HG02571 (cell line): ENCODE data around the gene SEC22A.

Experiments used
- ATAC-seq: cut with Tn5 transposase; IDR thresholded peaks from one replicate; pipeline ENCODE4 v1.9.1; 2021; ENCODE audit warnings: mild to moderate bottlenecking, moderate library complexity; ENCODE audit not compliant: unreplicated experiment

The SEC22A gene, protein sequence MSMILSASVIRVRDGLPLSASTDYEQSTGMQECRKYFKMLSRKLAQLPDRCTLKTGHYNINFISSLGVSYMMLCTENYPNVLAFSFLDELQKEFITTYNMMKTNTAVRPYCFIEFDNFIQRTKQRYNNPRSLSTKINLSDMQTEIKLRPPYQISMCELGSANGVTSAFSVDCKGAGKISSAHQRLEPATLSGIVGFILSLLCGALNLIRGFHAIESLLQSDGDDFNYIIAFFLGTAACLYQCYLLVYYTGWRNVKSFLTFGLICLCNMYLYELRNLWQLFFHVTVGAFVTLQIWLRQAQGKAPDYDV

DNA sequence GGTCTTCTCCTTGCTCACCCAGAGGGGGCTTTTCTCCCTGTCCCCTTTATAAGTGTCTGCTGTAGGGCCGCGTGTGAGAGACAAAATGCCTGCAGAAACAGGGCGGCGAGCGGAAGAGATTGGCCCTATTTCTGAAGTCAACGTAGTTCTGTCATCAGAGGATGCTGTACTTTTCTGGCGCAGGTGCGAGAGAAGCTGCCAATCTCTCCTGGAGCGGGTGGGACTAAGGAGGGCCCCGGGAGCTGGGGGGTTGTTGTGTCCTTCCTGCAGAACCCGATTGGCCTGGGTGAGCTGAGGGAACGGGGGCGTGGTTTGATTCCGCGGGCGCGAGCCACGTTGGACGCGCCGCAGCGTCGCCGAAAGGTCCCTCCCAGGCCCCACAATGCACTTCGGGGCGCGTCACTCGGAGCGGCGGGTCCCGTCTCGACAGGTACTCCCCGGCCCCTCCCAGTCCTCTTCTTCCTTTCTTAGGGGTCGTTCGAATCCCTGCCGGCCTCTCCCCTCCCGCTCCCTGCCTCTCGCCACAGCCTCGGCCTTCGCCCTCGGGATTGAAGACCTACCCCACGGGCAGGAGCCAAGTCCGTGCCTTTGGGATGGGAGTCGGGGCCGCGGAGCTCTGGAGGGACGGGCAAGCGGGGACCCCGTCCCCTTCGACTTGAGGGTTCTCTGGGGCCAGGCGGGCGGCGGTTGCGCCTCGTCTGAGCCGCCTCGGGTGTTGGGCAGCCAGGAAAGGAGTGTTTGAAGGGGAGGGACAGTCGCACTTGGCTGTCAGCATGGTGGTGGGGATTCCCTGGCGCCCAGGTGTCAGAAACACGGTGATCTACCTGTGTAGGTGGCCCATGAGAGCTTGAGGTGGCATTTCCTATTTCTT lies at the start of gene SEC22A:
Gene SEC22A, plus strand, starts transcription at position 387 of the 871 bp plus-strand sequence. CDS start 7,275 bp downstream, outside the sequence.
- ATAC-seq: peak; percentile 99

DNA sequence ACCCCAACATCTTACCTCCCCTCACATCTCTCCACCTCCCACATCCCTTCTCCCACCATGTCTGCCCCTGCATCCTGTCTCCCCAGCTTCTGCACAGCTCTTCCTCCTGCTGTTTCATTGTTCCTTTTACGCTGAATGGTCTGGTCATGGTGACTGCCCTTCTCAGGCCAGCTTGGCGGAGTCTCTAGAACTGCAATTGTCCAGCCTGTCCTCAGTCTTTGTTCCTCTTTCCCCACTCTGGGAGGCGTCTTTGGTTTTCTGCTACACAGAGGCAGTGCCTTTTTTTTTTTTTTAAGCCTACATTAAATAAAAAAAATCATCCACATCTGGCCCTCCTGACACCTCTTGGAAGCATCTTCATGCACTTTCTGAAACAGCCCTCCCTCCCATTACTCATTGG lies 49.1 kb upstream of the SEC22A start:
- ATAC-seq: no peak

DNA sequence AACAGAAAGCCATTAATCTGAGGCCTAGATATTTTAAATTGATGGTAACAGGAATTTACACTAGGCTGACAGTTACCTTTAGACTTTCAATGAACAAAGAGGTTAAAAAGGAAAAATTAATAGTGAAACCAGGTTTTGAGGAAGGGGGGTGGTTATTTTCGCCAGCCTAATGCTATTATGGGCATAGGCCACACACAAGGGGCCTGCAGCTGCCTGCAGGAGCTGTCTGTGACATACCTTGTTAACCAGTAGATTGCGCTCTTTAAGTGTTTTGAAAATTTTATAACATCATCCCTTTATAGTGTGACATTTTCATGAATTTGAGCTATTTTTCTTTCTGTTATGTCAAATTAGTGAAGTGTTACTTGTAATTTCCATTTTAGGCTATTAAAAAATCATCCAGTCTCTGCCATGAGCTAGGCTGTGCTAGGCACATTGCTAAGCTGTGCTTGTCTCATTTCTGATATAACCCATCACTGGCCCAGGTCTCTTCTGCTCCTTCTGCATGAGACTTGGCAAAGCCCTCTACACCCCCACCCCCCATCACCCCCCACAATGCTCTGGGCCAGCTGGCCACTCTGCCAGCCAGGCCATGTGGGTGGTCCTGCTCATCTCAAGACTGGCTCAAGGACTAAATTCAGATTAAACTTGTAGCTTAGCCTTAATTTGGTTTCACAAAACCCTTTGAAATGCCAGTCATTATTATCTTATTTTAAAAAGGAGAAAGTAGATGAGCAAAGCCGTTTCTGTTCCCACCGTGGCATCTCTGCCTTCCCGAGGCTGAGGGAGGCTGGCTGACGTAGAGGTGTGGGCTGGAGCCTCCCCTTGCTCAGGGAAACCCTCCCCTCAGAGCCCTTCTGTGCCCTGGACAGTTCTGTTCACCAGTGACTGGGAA lies 48.4 kb upstream of the SEC22A start:
- no peak for ATAC-seq

DNA sequence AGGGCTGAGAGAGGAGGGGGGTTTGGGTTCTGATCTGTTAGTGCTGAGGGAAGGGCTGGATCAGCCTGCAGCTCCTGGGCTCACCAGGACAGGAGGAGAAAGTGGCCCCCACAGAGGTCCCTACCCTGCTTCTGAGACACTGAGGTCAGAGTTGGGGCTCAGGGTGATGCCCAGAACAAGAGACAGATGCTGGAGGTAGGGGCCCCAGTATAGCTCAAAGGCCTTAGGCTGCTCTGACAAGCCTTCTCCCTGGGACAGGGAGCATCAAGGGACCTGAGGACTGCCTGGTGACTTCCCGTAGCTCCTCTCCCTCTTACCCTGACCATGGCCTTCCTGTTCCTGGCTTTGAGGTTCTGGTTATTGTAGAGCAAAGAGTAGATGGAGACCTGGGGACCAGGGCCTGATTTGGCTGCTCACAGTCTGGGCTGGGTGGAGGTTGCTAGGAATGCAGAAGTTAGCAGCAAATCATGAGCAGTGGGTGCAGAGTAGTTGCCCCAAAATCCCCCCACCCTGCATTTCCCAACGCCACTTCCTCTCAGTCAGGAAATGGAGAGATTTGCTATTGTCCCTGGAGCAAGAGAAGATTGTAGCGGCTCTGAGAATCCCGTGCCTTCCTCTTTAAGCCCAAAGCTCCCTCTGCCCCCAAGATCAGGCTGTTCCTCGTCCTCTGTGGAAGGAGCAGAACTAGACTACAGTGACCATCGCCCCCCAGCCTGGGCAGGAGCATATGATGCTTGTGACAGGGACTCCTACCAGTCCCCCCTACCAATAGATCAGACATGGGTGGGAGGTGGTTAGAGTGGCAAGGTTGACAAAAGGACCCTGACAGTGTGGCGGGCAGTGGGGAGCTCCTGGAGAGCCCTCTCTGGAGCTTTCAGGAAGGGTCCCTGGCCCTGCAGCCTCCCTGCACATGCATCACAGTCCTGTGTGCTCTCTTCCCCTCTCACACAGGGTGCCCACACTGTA lies 47.4 kb upstream of the SEC22A start:
- no peak for ATAC-seq

DNA sequence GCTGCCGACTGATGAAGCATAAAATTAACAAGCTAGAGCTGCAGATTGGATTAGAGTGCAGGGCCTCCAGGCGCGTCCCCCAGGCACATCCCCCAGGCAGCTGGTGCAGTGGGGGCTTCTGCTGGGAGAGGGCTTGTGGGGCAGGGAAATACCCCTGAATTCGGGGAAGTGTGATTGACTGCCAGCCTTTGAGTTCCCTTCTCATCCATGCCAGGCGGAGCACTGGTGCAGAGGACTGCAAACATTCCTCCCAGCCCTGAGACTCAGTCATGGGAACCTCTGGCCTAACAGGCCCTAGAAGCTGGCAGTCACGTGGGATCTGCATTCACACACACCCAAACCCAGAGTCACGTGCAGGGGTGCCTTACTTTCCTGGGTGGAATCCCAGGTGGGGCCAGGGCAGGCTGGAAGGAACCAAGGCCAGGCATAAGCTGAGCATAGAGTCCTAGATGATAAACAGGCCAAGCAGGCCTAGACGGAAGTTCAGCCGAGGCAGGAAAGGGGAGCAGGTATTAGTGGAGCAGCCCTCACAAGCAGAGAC lies 46.2 kb upstream of the SEC22A start:
- ATAC-seq: no peak

DNA sequence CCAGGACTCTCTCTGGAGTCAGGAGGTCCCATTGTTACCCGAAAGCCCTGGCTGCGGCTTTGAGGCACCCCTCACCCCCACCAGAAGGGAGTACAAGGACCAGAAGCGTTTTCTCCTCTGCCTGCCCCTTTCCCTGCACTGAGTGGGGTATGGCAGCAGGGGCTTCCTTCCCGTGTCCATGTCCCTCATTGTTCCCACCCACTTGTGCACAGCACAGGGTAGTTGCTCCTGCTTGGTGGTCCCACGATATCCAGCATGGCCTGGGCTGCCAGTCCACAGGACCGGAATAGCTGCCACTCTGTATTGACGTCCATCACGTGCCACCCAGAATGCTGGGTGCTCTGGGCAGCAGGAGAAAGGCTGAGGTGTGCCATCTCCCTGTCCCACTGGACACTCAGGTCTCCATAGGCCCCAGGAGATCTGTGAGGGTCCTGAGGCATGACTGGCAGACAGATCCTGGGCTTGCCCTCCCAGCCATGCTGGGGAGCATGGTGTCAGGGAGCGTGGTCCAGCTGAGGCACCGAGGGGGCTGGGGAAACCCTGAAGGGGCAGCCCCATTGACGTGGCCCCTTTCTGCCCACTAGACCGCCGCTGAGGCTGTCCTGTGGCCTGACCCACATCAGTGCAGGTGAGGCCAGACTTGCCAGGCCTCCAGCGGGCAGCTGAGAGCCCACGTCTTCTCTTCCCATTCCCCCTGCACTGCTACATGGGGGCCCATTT lies 45.3 kb upstream of the SEC22A start:
- ATAC-seq: no peak

DNA sequence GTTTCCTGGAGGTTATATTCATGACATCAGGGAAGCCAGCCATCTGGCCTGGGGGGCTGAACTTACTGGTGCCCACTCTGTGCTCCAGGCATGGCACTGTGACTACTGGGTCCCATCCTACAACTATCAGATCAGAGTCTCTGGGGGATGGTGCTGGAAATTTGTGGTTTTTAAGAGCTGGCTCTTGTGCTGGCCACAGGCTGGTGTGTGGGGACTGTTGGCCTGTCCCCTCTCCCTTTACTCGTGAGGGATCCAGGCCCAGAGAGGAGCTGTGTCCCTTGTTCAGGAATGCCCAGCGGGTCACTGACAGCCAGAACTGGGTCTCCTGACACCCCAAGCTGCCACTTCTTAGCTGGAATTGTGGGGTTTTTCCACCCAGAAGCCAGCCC lies 44.5 kb upstream of the SEC22A start:
- no peak for ATAC-seq

DNA sequence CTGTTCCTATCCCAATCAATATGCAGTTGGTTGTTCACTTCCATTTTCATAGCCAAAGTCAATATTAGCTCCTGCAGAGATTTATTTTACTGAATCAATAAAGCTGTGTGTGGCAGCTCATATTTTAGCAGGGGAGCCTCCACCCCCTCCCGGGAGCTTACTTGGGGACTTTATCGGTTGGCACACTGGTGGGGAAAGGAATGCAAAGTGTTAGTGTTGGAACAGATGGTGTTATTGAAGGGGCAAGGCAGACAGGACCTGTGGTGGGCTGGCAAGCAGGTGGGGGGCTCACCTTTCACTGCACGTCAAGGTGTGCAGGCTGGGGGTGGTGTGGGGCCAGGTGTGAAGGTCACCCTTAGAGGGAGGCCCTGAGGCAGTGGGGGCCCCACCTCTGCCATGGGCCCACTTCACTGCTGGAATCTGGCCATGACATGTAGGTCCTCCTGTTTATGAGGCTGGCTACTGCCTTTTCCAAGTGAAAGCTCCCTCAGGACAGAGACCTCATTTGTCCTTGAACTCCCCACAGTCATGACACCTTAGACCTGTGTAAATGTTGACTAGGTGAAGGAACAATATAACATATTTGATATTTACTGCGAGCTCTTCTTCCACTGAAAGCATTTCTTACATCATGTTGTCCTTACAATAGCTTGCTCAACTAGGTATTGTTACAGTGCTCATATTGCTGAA lies 44.0 kb upstream of the SEC22A start:
- ATAC-seq: no peak

DNA sequence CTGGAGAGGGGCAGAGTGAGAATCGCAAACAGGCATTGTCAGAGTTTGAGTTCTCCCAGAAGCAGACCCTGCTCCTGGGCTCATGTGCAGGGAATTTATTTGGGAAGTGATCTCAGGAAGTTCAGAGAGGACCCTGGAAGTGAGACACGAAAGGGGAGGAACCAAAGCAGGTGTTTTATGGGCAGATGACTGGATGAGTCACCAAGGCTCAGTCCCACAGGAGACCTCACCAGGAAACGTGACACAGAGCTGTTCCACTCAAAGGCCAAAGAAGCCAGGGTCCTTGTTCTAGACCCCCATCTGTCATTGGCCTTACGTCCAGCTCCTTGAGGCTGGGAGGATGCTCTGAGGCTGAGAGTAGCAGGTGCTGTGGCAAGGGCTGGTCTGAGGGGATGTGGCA lies 43.4 kb upstream of the SEC22A start:
- ATAC-seq: no peak

DNA sequence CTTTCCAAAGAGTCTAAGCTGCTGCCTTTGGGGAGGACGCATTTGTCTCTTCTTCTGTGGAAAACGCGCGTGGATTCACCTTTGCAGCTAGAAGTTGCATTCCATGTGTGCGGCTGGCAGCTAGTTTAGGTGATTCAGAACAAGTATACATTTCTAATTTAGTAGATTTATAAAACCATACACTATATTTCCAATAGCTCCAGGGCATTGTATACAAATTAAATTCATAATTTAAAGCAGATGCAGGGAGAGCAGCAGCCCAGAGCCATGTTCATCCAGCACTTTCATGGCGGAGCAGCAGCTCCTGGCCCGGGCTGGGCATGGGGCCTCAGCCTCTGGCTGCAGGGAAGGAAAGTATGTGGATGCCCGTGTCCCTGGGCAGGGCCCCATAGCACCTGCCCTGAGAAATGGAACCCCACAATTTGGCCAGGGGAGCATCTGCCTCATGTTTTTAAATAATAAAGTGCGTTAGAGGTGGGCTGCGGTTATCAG lies 42.8 kb upstream of the SEC22A start:
- no peak for ATAC-seq

DNA sequence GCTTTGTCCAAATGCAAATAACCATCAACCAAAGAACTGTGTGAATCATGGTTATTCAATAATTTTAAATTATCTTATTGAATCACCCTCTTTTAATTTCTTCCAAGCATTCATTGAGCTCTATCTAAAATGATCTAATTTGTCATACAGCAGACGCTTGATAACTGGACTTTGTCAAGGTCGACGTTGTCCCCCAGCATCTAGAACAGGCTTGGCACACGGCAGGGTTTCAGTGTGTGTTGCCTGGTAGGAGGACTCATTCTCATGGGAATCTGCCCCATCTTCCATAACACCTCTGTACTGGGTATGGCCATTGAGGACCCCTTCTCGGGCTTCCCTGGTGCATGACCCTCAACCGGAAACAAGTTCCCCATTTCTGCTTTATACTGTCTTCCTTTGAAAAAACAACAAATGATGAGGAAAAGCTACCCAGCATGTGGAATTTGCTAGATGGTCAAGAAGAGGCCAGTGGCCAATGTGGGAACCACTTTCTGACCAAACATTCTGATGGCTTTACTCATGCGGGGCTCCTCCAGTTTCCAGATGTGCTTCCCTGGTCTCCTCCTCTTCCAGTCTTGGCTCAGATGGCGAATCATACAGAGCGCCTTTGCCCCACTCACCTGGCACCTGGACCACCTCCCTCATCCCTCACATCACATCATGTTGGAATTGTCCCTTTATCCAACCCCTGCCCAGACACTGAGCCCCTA lies 41.7 kb upstream of the SEC22A start:
- ATAC-seq: no peak

DNA sequence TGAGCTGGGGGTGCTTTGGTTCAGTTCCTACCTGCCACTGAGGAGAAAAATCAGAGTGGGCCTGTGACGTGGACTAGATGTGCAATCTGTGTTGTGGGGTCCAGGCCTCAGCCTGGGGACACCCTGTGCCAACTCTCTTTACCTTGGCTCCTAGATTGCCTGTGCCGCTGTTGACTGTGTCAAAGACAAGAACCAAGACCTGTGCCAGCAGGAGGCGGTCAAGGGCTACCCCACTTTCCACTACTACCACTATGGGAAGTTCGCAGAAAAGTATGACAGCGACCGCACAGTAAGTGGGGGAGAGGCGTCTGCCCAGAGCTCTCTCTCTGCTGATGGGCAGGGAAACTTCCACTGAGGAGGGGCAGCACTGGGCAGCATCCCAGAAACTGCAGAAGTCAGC lies 40.6 kb upstream of the SEC22A start:
- ATAC-seq: no peak

DNA sequence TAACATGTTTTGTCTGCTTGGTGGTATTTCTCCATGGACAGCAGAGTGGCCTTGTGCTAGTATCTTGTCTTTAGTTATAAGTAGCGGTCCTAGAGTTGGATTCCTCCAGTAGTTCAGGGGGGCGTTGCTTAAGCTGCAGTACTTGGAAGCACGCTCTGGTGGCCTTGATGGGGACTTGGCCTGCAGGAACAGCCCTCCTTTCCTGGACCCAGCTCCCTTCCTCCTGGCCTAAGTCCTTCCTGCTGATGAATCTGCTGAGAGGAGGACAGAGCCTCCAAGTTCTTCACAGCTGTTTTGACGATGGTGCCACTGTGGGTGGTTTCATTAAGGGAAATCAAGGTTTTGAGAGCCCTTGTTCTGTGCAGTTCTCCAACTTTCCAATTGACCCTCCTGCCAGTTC lies 38.6 kb upstream of the SEC22A start:
- ATAC-seq: no peak

DNA sequence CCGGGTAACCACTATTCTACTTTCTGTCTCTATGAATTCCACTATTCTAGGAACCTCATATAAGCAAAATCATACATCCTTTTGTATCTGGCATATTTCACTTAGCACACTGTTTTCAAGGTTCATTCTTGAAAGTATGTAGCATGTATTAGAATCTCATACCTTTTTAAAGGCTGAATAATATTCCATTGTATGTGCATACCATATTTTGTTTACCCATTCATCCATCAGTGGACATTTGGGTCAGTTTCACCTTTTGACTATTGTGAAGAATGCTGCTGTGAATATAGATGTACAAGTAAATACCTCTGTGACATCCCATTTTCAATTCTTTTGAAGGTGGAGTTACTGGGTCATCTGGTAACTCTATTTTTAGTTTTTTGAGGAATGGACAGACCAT lies 36.6 kb upstream of the SEC22A start:
- no peak for ATAC-seq

DNA sequence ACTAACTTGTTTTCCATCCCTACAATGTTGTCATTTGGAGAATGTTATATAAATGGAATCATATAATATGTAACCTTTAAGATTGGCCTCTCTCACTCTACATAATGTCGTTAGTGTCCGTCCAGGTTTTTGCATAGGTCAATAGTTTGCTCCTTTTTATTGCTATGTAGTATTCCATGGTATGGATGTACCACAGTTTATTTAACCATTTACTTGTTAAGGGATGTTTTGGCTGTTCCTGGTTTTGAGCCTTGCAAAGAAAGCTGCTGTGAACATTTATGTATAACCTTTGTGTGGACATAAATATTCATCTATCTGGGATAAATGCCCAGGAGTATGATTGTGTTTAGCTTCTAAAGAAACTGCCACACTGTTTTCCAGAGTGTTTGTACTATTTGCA lies 34.1 kb upstream of the SEC22A start:
- ATAC-seq: no peak

DNA sequence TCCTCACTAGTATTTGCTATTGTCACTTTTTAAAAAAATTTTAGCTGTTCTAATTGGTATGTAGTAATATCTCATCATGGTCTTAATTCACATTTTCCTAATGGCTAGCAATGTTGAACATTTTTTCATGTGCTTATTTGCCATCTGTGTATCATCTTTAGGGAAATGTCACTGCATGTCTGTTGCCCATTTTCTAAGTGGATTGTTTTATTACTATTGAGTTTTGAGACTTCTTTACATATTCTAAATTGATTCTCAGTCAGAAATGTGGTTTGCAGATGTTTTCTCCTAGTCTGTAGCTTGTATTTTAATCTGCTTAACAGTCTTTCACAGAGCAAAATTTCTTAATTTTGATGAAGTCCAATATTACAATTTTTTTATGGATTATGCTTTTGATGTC lies 33.6 kb upstream of the SEC22A start:
- no peak for ATAC-seq

DNA sequence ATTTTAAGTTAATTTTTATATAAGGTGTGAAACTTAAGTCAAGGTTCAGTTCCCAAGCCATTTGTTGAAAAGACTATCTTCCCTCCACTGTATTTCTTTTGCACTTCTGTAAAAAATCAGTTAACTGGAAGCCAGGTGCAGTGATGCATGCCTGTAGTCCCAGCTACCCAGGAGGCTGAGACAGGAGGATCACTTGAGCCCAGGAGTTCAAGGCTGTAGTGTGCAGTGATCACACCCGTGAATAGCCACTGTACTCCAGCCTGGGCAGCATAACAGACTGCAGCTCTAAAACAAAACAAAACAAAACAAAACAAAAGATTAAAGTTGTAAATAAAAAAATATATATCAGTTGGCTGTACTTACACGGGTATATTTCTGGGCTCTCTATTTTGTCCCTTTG lies 33.1 kb upstream of the SEC22A start:
- no peak for ATAC-seq

DNA sequence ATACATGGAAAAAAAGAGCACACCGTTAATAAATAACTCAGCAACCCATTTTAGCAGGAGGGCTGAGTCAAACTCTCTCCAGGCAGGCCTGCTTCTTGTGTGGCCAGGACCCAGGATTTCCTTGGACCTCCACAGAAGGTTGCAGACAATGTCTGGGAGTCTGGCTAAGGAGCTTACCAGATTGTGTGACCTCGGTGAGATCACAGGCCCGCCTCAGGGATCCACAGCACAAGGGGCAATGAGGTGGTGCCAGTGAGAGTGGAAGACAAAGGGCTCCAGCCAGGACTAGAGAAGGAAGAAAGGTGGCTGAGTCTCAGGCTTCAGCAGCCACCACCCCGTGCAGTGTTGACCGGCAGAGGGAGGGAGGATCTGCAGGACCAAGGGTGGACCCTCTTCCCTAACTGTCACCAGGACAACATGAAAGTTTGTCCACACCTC lies 32.2 kb upstream of the SEC22A start:
- no peak for ATAC-seq
